Pancreas (tissue), 10 donors: ENCODE data around the gene NGFR. TPM values are rescaled to one million over a fixed set of nuclear protein-coding genes. Genes with fewer than 3 reads are reported as not detected.

ENCODE experiments used
- ATAC-seq, 4 donors: fragments of 200-7000 bp; cut with Tn5 transposase; one replicate each; pipeline versions ENCODE4 v1.8.0 to v1.9.1; 2020; ENCODE audit warnings: mild to moderate bottlenecking in 4 of 4, moderate library complexity in 4 of 4
- DNase-seq, 6 donors: peaks; one replicate each; pipeline ENCODE4 v3.0.0-alpha.2; 2020
- FAIRE-seq: peaks from 2 replicates; lab custom pipeline; 2012; peaks lifted over from hg19 to GRCh38; lab: Jason Lieb, UNC
- H3K27ac ChIP-seq, 4 donors: fragments of 200-600 bp; sonication (generic); 1 replicate in 3 of 4; 2 replicates in 1 of 4; pipeline versions ENCODE4 v1.5.0 to v1.8.0; 2020
- H3K27me3 ChIP-seq, 4 donors: fragments of 200-600 bp; one replicate each; pipeline ENCODE4 v1.8.0; 2021
- H3K36me3 ChIP-seq, 3 donors: fragments of 200-600 bp; sonication (generic) in 1 of 3; one replicate each; pipeline versions ENCODE4 v1.5.0 to v1.8.0; 2020 to 2021
- H3K4me1 ChIP-seq, 3 donors: fragments of 200-600 bp; one replicate each; pipeline ENCODE4 v1.8.0; 2021
- H3K4me3 ChIP-seq, 4 donors: fragments of 200-600 bp; sonication (generic) in 2 of 4; one replicate each; pipeline versions ENCODE4 v1.5.0 to v1.8.0; 2020 to 2021
- H3K9me3 ChIP-seq, 4 donors: fragments of 200-600 bp; one replicate each; pipeline ENCODE4 v1.8.0; 2021
- WGBS, 2 donors: extraction: QIAGEN DNeasy Blood & Tissue Kit; methylation state at CpG; one replicate each; pipeline ENCODE4 v1.1.7; 2013; 5-methylcytosine and 5-hydroxymethylcytosine counted together
- intact Hi-C, 3 donors: fragments of 100-400 bp; cut with DNase I; formaldehyde crosslinking; loops; one replicate each; pipeline versions ENCODE4 v1.11.1 to v1.14.2; 2022
- polyA plus RNA-seq, 2 donors: library from polyadenylated mRNA; stranded (reverse); fragments of 200-250 nt; gene quantifications; one replicate each; pipeline ENCODE4 v1.2.3, GENCODE V29; 2013
- total RNA-seq, 6 donors: library from RNA; stranded (reverse); fragmentation: NEBNext Ultra II Directional in 4 of 6; extraction: Animal tissue kit (Norgen Biotek cat#: 25700) in 4 of 6; gene quantifications; one replicate each; pipeline versions ENCODE4 v1.2.1 to v1.2.4, GENCODE V29; 2021 to 2023
- TF ChIP-seq, protein P1 (sequence below), 4 donors: fragments of 200-600 bp; sonication (generic) in 3 of 4; IDR thresholded peaks; one replicate each; pipeline versions ENCODE4 v1.5.0 to v1.8.0; 2021; ENCODE audit warnings: antibody characterized with exemption in 4 of 4
- donor health status: healthy with polysubstance abuse.
- donor health status: DM: no; HTN: no; CAD: no; lungs with moderate emphysema.
- donor health status: DM: no; HTN: no; CAD: no.
- donor health status: control.
- donor health status: control.
- donor health status: Bipolar disorder and iron deficiency.
- donor health status: DM: yes; HTN: yes; CAD: no.
- donor health status: DM: no; HTN: no; CAD: no.
- donor health status: DM: no; HTN: no; CAD: no.
- donor health status: DM: yes; HTN: yes; CAD: no.

Gene NGFR
- total and polyA plus RNA-seq, 8 donors: 1.1 to 19.0 (median 4.7) TPM

- no peak overlapping the region for H3K4me3 ChIP-seq
- H3K36me3 ChIP-seq: no peaks in the 10 kb centered on the region
- intact Hi-C loops: no loop called here
- TF ChIP-seq, protein P1, sequence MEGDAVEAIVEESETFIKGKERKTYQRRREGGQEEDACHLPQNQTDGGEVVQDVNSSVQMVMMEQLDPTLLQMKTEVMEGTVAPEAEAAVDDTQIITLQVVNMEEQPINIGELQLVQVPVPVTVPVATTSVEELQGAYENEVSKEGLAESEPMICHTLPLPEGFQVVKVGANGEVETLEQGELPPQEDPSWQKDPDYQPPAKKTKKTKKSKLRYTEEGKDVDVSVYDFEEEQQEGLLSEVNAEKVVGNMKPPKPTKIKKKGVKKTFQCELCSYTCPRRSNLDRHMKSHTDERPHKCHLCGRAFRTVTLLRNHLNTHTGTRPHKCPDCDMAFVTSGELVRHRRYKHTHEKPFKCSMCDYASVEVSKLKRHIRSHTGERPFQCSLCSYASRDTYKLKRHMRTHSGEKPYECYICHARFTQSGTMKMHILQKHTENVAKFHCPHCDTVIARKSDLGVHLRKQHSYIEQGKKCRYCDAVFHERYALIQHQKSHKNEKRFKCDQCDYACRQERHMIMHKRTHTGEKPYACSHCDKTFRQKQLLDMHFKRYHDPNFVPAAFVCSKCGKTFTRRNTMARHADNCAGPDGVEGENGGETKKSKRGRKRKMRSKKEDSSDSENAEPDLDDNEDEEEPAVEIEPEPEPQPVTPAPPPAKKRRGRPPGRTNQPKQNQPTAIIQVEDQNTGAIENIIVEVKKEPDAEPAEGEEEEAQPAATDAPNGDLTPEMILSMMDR (IDR thresholded peaks at IDR 0.05): no peak
- 74 to 85% methylated on average over 10 of the region's 10 CpGs for WGBS, 2 donors
- no peak for ATAC-seq
- no peak overlapping the region for H3K27ac ChIP-seq
- no peak for FAIRE-seq
- no peaks in the 10 kb centered on the region for H3K27me3 ChIP-seq
- no peaks in the 10 kb centered on the region for H3K9me3 ChIP-seq
- H3K4me1 ChIP-seq: peaks cover 2 to 6% (median 3%) of the 10 kb centered on the region in 3 donors
- DNase-seq: no peak
Measured at GRCh38 chr17:49520386-49521087, 25.4 kb downstream of the NGFR start.

- 80 to 90% methylated on average over 8 of the region's 8 CpGs for WGBS, 2 donors
- H3K36me3 ChIP-seq: no peaks in the 10 kb centered on the region
- TF ChIP-seq, protein P1 (IDR thresholded peaks at IDR 0.05): no peak
- ATAC-seq (no peak), DNase-seq (no peak), FAIRE-seq (no peak)
- intact Hi-C loops: no loop called here
- H3K4me3 ChIP-seq: no peak overlapping the region
- no peak overlapping the region for H3K27ac ChIP-seq
- peaks cover 0 to under 1% (median 0%) of the 10 kb centered on the region in 3 donors for H3K4me1 ChIP-seq
- no peaks in the 10 kb centered on the region for H3K9me3 ChIP-seq
- no peaks in the 10 kb centered on the region for H3K27me3 ChIP-seq
Measured at GRCh38 chr17:49521088-49521450, 26.0 kb downstream of the NGFR start.

- H3K27me3 ChIP-seq: no peaks in the 10 kb centered on the region
- no peaks in the 10 kb centered on the region for H3K36me3 ChIP-seq
- no peak overlapping the region for H3K4me3 ChIP-seq
- no peak overlapping the region for H3K27ac ChIP-seq
- ATAC-seq: peak in 1 of 4 donors; percentile 31
- TF ChIP-seq, protein P1 (IDR thresholded peaks at IDR 0.05): no peak
- H3K4me1 ChIP-seq: no peaks in the 10 kb centered on the region
- H3K9me3 ChIP-seq: no peaks in the 10 kb centered on the region
- no peak for FAIRE-seq
- DNase-seq: no peak
- intact Hi-C loops: no loop called here
- 62 to 80% methylated on average over 15 of the region's 15 CpGs for whole genome bisulfite sequencing, 2 donors
Measured at GRCh38 chr17:49521471-49522356, 26.6 kb downstream of the NGFR start.

DNA sequence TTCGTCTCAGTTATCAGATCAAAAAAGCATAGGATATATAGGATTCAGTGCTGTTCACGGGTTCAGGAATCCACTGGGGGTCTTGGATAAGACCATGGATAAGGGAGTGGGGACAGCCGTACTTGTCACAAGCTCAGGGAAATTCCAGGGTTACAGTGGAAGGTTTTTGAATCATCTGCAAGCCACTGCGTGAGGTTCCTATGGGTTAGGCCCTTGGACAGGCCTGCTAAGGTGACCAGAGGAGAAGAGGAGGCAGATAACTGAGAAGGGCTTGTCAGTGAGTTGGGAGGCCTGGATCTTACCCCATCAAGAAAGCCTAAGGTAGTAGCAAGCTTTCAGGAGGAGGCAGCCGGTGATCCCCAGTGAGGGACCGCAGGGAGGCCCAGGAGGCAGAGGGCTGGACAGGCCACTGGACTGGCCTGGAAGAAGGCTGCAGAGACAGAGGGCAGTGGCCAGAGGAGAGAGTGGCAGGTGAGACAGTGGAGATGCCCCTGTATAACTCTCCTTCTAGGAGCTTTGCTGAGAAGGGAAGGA lies 27.3 kb downstream of the NGFR start:
- no peak overlapping the region for H3K27ac ChIP-seq
- intact Hi-C loops: no loop called here
- no peaks in the 10 kb centered on the region for H3K36me3 ChIP-seq
- 80 to 85% methylated on average over 6 of the region's 6 CpGs for WGBS, 2 donors
- TF ChIP-seq, protein P1 (IDR thresholded peaks at IDR 0.05): no peak
- no peak for ATAC-seq
- FAIRE-seq: no peak
- no peak overlapping the region for H3K4me3 ChIP-seq
- H3K27me3 ChIP-seq: no peaks in the 10 kb centered on the region
- DNase-seq: no peak
- H3K9me3 ChIP-seq: no peaks in the 10 kb centered on the region
- H3K4me1 ChIP-seq: no peaks in the 10 kb centered on the region
